NB4 (cell line): Measurements from ENCODE around the gene TSSC4.

Experiments
- DNase-seq: peaks from one replicate; pipeline ENCODE4 v3.0.0; 2010; ENCODE audit warnings: low read depth
- H3K4me3 ChIP-seq: one replicate; pipeline ENCODE4 v1.5.1; 2011; ENCODE audit warnings: mild to moderate bottlenecking, low read depth, low read length, moderate library complexity
- MYC ChIP-seq: IDR thresholded peaks from 2 replicates; pipeline ENCODE4 v1.6.1; 2011; ENCODE audit warnings: low read depth, low read length
- POLR2A ChIP-seq: IDR thresholded peaks from 2 replicates; pipeline ENCODE4 v1.6.1; 2011; ENCODE audit warnings: mild to moderate bottlenecking; ENCODE audit not compliant: insufficient read length; ENCODE audit errors: extremely low read depth
- TF ChIP-seq, protein P1 (sequence below): IDR thresholded peaks from 2 replicates; pipeline ENCODE4 v1.6.1; 2011; ENCODE audit warnings: low read depth, low read length
- TF ChIP-seq, protein P2 (sequence below): IDR thresholded peaks from one replicate; pipeline ENCODE4 v1.5.1; 2012; ENCODE audit warnings: low read depth, low read length

The TSSC4 gene

DNA sequence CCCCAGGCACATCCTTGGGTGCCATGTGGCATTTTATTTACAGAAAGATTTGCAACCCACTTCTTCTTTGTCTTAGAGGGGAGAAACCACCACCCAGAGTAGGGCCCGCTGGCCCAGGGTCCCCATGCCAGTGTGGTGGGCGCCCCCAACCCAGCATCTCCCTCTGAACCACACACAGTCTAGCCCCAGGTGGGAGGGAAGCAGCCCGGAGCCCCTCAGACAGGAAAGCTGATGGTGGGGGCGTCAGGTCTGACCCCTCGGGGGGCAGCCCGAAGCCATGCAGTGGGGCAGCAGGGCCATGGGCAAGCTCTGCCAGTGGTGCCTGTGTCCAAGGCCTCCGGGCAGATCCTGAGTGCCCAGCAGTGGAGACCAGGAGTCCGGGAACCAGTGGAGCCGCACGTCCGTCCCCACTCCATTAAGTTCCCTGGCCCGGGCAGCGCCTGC, 32.1 kb downstream of the TSSC4 start:
- TF ChIP-seq MYC (no peak), POLR2A (no peak)
- TF ChIP-seq, protein P1, sequence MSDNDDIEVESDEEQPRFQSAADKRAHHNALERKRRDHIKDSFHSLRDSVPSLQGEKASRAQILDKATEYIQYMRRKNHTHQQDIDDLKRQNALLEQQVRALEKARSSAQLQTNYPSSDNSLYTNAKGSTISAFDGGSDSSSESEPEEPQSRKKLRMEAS: no peak
- TF ChIP-seq, protein P2, sequence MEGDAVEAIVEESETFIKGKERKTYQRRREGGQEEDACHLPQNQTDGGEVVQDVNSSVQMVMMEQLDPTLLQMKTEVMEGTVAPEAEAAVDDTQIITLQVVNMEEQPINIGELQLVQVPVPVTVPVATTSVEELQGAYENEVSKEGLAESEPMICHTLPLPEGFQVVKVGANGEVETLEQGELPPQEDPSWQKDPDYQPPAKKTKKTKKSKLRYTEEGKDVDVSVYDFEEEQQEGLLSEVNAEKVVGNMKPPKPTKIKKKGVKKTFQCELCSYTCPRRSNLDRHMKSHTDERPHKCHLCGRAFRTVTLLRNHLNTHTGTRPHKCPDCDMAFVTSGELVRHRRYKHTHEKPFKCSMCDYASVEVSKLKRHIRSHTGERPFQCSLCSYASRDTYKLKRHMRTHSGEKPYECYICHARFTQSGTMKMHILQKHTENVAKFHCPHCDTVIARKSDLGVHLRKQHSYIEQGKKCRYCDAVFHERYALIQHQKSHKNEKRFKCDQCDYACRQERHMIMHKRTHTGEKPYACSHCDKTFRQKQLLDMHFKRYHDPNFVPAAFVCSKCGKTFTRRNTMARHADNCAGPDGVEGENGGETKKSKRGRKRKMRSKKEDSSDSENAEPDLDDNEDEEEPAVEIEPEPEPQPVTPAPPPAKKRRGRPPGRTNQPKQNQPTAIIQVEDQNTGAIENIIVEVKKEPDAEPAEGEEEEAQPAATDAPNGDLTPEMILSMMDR: no peak
- no peak for DNase-seq
- no peak overlapping the region for H3K4me3 ChIP-seq

DNA sequence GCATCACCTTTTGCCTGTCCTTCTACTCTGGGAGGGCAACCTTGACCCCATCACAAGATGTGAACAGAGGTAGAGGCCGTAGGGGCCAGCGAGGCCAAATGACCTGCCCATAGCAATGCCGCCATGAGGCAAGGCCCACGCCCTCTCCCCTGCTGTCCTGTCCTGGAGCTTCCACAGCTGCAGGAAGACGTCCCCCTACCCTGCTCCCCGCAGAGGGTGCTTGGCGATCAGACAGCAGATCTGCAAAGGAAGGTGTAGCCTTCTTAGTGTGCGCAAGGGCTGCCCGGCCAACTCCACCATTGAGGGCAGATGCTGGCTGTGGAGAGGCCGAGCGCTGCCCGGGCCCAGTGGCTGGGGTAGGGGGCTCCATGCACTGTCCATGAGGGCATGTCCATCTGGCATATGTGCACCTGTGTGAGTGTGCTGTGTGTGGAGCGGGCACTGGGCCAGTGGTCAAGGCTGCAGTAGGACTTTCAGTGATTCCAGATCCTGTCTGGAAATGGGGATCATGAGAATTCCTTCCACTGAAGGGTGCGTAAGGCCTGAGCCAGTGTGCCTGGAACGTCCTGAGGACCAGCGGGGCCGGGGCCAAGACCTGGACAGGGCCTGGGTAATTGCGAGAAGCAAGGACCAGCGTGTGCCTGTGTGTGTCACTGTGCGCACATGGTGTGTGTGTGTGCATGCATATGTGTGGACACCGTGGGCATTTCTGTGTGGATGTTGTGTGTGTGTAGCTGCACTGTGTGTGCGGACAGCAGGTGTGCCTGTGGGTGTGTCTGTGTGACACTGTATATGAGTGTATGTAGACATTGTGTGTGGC, 32.8 kb downstream of the TSSC4 start:
- no peak overlapping the region for H3K4me3 ChIP-seq
- TF ChIP-seq, protein P2: no peak
- DNase-seq: no peak

DNA sequence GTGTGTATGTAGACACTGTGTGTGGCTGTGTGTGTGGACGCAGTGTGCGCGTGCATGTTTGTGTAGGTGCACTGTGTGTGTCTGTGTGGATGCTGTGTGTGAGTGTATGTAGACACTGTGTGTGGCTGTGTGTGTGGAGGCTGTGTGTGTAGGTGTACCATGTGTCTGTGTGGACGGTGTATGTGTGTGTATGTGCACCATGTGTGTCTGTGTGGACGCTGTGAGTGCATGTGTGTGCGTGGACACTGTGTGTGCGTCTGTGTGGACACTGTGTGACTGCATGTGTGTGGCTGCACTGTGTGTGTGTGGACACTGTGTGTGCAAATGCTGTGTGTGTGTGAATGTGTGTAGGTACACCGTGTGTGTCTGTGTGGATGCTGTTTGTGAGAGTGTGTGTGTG, 33.5 kb downstream of the TSSC4 start:
- TF ChIP-seq MYC: no peak
- TF ChIP-seq, protein P1: no peak
- TF ChIP-seq, protein P2: no peak
- no peak for TF ChIP-seq POLR2A
- no peak for DNase-seq
- no peak overlapping the region for H3K4me3 ChIP-seq

DNA sequence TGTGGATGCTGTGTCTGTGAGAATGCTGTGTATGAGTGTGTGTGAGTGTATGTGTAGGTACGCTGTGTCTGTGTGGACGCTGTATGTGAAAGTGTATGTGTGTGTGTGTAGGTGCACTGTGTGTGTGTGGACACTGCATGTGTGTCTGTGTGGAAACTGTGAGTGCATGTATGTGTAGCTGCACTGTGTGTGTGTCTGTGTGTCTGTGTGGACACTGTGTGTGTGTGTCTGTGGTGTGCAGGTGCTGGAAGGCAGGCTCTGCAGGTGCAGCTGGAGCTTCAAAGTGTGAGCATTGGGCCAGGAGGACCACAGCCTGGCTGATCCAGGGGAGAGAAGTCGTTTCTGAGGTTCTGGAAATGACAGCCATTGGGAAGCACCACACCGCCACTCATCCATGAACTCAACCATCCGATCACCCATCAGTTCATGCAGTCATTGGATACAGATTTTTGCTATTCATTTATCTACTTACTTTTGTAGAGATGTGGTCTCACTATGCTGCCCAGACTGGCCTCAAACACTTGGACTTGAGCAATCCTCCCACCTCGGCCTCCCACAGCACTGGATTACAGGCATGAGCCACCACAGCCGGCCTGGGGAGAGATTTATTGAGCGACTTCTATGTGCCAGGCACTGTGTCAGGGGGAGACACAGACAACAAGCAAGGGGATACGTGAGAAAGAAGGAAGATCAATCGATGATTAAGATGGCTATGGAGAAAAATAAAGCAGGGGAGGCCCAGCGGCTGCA, 34.1 kb downstream of the TSSC4 start:
- H3K4me3 ChIP-seq: no peak overlapping the region
- no peak for DNase-seq
- TF ChIP-seq, protein P1: no peak
- TF ChIP-seq MYC (no peak), POLR2A (no peak)
- TF ChIP-seq, protein P2: no peak

DNA sequence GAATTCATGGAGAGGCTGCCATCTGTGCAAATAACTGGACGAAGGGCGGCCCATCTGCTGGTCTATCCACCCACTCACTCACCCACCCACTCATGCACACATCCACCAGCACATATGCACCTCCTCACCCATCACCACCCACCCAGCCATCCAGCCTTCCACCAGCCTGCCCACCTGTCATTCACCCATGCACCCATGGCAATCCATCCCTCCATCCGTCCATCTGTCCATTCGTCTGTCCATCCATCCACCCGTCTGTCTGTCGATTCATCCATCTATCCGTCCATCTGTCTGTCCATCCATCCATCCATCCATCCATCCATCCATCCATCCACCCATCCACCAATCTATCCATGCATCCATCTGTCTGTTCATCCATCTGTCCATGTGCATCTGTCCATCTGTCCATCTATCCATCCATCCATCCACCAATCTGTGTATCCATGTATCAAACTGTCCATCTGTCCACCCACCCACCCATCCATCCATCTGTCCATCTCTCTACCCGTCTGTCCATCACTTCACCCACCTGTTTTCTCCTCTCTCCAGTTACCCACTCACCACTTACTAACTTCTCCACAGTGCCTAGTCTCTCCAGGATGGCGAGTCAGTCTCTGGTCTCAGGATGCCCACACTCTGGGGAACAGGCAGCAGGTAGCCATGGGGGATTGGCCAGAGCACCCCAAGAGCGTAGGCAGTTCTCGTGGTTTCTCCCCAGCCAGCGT, 34.9 kb downstream of the TSSC4 start:
- no peak overlapping the region for H3K4me3 ChIP-seq
- no peak for DNase-seq
- TF ChIP-seq, protein P1: no peak
- no peak for TF ChIP-seq MYC

DNA sequence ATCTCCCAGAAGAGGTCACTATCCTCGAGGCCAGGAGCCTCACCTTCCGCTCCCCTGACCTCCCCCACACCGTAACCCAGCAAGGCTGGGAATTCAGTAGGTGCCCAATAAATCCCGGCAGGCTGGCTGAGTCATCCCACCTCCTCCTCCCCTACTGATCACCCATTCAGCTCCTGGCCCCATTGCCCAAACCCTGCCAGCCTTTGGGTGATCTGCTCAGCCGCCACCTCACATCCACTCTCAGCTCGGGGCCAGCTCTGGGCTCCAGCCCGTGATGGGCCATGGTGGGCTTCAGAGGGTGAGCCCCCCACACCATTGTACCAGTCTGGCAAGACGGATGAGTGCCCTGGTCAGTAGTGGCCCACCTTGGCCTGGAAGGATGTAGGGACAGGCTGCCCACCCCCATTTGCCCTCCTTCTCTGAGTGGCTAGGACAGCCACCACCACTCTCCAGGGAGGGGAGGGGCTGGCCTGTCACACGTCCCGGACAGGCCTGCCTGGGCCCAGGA, 35.5 kb downstream of the TSSC4 start:
- TF ChIP-seq, protein P1: no peak
- no peak for TF ChIP-seq POLR2A
- TF ChIP-seq, protein P2: no peak
- no peak for DNase-seq
- no peak overlapping the region for H3K4me3 ChIP-seq
